T-helper 1 cell treated with Interleukin-12 subunit alpha and Interleukin-12 subunit beta and Interleukin-4 antibody, amounts not matched to agents 30 ng/mL and 1 ng/mL, for 36 hours (primary cell): ENCODE data around the gene KNOP1. TPM values are rescaled to one million over a fixed set of nuclear protein-coding genes. Genes with fewer than 3 reads are reported as not detected.

Source experiments
- intact Hi-C: fragments of 100-400 bp; cut with micrococcal nuclease; formaldehyde crosslinking; loops from one replicate; pipeline ENCODE4 v1.15.1; 2024
- total RNA-seq: library from RNA; stranded (reverse); gene quantifications from 2 replicates; pipeline ENCODE4 v1.2.3, GENCODE V29; 2022

Gene KNOP1
- total RNA-seq, 1 donor from 2014 or later: 21.8 TPM

DNA sequence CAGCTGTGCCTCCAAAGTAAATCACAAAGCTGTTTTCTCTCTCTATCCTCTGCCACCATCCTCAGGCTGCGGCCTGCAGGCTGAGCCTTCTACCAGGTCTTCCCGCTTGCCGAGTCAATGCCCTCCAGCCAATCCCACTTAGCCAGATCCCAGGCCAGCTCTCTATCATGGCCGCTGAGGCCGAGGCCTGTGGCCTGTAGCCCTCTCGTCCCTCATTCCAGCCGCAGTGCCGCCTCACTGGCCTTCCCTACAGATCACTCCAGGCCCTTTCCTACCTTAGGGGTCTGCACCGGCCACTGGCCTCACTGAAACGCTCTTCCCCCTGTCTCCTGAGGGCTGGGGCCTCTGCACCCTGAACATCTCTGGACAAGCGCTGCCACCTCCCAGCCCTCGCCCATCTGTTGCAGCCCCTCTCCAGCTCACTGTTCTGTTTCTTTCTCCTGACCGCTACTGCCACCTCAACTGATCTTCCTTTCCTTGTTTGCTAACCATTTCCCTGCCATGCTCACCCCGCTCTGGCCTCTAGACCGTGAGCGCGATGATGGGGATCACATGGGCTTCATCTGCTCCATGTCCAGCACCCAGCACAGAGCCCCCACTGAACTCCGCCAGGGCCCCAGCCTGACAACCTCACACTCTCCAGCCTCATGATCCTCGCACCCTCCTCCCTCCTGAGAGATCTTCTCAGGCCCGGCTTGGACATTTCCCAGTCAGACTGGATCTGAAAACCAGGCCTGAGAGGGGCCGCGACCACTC, 8.5 kb downstream of the KNOP1 start:
- intact Hi-C loops: loop anchor here (10.0 kb wide), 1 partner anchor 905 kb away; the partner anchor contains the start of gene ARL6IP1

DNA sequence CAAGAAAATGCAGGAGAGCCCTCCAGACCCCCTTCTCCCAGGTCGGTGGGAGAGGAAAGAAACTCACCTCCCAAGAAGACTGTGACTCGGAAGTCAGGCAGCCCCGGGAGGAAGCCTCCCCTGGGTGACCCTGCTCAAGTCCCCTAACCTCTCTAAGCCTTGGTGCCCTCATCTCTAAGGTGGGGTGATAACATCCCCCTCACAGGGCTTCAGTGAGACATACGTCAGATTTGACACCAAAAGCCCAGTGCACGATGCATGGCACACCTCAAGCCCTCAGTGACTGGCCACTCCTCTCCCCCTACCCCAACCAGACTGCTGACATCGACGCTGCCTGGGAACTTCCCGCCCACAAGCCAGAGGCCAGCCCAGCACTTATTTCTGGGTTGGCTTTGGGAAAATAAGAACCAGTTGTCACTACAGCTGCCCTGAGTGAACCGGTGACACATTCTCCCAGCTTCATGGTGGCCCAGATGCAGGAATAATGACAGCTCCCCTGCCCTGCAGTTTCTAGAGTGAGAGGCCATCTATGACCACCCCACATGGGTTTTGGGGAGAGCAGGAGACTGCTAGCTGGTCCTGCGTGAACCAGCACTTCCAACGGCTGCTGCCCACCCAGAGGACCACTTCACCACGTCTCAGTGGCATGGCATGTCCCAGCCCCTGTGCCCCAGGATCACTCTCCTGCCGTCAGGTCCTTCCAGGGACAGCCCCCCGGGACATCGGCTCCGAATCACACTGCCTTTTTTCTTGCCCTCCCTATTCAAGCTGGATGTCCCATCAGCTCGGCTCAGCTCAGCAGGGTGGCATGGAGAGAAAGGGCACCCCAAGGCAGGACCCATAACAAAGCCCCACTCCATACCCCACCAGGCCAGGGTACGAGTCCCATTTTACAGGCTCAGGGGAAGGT, 9.5 kb downstream of the KNOP1 start:
- intact Hi-C loops: no loop called here

DNA sequence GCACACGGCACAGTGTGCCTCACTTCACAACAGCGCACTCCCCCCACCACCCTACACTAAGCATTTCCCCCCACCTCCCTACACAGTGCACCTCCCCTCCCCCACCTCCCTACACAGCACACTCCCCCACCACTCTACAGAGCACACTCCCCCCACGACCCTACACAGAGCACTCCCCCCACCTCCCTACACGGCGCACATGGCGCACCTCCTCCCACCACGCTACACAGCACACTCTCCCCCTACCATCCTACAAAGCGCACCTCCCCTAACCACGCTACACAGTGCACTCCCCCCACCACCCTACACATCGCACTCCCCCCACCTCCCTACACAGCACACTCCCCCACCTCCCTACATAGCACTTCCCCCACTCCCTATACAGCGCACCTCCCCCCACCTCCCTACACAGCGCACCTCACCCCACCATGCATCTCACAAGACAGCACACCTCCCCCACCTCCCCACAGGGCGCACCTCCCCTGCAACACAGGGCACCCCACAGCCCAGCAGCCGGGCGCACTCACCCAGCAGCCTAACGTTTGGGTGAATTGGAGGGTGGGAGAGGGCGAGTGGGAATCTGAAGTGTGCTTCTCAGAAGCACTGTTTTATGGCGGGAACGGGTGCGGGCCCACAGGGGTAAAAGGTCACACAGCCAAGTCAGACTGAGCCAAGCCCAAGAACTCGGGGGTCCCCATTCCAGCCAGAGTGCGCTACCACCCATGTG, 10.3 kb downstream of the KNOP1 start:
- intact Hi-C loops: no loop called here

DNA sequence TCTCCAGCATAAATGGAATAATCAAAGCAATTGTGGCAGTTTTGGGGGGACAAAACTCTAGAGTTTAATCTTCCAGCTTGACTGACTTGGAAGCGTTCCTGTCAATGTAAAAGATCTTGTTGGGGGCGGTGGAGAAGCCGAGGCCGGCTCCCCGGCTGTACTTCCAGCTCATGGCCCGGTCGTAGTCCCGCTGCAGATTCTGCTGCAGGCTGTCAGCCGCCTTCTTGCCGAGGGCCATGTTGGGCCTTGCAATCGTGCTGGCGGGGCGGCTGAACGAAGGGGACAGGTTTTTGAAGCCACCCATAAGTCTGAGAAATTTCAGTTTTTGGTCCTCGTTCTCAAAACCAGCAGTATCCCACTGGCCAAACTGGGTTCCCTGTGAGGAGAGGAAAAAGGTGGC, 11.2 kb downstream of the KNOP1 start:
- intact Hi-C loops: no loop called here

DNA sequence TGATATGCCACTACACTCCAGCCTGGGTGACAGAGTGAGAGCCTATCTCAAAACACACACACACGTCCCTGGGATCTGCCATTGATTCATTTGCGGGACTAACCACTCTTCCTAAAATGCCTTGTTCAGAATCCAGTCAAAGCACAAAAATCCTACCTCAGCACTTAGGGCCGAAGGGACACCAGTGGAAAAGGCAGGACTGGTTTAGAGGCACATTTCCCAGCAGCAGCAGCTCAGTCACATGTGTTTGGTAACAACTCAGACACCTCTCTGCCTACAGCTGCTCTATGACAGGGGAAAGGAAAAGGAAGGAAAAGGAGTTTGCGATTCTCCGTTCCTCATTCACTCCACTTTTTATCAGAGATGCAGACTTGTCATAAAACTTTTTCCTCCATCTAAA, 12.2 kb downstream of the KNOP1 start:
- intact Hi-C loops: no loop called here

DNA sequence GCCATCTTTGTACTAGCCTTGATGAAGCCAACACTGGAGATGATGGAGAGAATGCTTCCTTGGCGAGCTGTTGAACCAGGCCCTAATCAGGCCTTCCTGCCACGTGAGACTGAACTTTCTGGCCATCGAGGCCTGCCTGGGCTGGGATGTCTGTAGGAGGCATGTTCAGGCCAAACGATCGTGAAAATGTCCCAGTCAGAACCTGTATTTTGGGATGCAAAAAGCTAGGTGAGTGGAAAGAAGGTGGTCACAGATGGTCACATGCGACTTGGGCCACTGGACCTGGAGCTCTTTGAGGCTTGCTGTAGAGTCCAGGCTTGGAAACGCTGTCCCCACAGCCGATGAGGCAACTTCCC, 12.9 kb downstream of the KNOP1 start:
- intact Hi-C loops: no loop called here

DNA sequence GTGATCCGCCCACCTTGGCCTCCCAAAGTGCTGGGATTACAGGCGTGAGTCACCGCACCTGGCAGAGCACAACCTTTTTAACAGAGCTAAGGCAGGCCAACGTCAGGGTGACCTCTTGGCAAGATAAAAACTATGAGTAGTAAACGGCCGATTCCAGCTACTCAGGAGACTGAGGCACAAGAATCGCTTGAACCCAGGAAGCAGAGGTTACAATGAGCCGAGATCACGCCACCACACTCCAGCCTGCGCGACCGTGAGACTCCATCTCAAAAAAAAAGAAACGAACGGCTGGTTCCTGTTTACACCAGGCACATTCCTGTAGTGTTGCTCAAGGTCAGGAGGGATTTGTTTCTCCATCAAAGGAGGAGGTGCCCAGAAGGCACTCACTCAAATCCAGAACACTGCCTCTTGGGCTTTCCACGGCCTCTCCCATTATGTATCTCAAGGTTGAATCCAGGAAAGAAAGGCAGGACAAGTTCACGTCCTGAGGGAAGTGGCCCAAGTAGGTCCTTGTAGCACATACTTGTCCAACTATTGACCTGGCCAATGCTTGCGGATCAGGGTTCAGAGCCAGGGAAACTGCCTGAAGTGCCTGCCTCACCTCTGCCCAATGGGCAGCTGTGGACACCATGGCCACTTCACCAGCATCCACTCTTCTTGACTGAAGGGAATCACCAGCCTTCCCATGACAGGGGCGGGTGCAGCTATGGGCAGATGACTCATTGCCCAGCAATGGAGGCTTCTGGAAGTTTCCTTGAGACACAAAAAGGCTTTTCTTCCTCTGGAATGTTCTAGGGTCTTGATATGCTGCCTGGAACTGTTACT, 13.5 kb downstream of the KNOP1 start:
- intact Hi-C loops: no loop called here

DNA sequence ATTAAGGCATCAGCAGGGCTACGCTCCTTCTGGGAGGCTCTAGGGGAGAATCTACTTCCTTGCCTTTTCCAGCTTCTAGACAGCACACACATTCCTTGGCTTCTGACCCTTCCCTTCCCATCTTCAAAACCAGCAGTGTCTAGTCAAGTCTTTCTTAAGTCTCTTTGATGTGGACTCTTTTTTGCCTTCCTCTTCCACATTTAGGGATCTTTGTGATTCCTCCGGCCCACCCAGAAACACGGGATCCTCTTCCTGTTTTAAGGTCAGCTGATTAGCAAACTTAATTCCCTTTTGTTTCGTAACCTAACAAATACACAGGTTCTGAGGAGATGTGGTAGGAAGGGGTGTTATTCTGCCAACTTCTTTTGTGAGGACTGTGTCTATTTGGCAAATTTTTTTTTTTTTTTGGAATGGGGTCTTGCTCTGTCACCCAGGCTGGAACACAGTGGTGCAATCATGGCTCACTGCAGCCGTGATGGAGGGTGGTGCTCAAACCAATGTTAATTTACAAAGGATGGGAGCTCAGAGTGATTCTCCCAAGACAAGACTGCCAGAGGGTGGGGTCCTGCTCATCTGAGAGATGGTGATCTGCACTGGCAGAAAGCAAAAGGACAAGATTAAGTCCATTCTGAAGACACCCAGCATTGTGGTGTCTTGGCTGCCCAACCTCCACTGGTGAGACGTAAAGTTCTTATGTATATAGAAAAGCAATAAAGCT, 14.7 kb downstream of the KNOP1 start:
- intact Hi-C loops: no loop called here

DNA sequence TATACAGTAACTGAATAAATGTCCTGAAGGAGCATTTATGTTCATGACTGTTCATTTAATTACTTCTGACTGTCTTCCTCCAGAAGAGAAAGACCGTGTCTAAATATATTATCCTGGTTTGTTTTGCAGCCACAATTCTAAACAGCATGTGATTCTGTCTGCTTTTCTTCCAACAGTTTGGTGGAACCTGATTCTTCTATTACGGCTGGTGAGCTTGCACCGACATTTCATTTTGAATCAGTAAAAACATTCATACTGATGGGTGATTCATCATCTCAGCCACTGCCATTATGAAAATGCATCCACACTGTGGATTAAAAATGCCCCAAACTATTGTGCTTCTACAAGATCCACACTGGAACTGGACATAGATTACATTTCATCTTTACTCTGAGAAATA, 16.9 kb downstream of the KNOP1 start:
- intact Hi-C loops: no loop called here

DNA sequence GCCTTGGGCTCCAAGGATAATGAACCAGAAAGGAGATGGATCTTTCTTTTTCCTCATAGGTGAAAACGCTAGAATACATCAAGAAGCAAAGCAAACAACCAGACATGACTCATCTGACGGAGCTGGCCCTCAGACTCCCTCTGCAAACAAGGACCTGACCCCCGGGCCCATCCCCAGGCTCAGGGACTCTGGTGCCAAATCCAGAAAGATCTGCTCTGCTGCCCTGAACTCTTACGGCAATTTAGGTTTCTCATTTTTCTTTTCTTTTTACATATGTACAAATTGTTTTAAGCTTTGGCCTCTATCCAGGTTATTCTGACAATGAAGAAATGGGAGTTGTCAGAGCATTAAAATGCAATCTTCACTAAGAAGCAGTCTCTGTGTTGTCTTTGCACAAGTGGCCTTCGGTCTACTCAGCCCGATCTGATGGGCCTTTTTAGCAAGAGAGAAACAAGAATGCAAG, 17.7 kb downstream of the KNOP1 start:
- intact Hi-C loops: no loop called here

DNA sequence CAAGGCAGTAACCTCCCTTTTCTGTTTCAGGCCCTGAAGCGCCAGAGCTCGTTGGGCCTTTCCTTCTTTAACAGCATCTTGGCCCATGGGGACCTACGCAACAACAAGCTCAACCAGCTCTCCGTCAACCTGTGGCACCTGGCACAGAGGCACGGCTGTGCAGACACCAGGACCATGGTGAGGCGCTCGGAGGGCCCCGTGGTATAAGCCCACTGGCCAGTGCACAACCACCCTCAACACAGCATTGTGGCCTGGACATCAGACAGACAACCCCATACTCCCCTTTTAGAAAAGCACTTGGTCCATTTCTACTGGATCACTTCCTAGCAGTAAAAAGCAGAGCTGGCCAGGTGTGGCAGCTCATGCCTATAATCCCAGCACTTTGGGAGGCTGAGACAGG, 18.6 kb downstream of the KNOP1 start:
- intact Hi-C loops: no loop called here

DNA sequence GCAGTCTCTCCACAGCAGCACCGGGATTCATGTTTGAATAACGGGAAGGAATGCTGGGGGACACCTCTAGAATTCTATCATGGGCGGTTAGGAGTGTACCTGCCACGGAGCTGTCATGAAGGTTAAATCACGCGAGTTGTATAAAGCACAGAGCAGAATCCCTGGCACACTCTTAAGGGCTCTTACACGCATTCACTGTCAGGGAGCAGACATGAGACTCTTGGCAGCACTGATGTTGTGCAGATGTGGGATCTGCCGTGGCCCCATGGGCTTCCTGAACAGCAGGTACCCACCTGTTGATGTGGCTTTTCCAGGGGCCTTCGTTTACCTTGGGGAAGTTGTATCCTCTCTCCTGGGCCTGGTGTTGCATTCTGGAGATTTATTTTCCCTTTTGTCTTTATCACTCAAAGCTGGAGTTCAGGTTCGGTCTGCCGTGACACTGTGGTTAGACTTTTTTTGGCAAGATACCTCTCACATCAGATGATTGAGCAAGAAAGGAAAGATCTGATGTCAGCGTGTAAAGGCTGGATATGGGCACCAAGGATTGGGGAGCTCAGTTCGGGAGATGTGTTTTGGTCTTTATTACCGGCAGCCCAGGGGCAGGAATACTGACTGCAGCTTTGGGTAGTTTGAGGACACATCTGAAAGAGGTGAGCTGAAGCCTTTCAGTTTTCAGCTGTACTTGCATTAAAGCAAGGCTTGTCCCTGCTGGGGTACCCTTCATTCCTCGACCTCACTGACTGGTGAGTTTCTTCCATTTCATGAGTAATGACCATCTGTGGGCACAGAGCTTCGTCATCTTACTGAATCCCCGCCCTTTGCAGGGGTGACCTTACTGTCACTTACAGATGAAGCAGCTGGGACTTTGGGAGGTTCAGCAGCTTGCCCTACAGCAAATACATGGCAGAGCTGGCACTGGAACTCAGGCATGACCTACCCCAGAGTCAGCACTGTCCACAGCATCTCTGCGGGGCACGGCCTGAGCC, 19.3 kb downstream of the KNOP1 start:
- intact Hi-C loops: no loop called here

DNA sequence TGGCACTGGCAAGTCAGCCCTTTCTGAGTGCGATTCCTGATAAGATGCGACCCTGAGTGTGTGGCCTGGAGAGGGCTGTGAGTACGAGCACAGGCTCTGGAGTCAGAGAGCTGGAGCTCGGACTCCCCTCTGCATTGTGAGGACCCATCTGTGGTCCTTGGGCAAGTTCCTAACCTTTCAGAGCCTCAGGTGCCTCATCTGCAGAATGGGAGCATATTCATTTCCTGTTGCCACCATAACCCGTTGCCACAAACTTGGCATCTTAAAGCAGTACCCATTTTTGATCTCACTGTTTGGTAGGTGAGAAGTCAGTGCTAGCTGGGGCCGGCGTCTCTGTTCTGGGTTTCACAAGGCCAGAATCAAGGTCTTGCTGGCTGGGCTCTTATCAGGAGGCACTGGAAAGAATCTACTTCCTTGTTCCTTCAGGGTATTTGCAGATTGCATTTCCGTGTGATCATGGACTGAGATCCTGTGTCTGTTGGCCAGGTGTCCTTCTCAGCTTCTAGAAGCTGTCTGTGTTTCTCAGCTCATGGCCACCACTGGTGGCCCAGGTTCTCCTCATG, 20.2 kb downstream of the KNOP1 start:
- intact Hi-C loops: no loop called here

DNA sequence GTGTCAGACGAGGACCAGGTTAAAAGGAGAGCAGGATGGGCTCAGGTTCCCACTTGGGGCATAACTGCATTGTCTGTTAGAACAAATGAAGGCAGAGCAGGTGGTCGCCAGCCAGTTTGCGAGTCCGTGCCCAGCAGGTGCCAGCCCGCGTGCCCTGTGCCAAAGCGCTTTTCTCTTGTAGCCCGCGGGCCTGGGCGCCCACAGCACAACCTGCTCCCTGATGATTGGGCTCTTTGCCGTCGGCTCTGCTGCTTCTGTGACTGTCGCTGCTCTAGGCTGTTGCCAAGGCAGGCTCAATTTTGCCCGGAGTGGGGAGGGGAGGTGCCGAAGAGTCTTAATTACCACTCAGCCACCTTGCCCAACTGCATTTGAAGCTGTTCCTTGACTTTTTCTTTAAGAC, 21.1 kb downstream of the KNOP1 start:
- intact Hi-C loops: no loop called here

DNA sequence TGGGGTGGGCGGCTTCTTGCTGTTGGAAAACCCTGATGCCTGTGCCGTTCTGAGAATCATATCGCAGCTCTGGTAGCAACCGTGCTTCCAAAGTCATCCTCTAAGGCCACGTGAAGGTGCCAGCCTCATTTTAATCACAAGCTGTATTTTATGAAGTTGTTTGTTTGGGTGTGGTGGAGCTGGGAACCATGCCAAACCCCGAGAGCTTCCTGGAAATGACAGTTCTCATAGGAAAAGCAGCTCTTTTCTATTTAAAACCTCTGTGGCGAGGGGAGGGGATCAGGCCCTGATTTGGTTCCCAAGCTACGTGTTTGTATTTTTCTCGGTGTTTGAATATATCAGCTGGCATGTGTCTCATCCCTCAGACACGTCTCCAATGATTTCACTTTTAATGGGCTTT, 21.7 kb downstream of the KNOP1 start:
- intact Hi-C loops: no loop called here

DNA sequence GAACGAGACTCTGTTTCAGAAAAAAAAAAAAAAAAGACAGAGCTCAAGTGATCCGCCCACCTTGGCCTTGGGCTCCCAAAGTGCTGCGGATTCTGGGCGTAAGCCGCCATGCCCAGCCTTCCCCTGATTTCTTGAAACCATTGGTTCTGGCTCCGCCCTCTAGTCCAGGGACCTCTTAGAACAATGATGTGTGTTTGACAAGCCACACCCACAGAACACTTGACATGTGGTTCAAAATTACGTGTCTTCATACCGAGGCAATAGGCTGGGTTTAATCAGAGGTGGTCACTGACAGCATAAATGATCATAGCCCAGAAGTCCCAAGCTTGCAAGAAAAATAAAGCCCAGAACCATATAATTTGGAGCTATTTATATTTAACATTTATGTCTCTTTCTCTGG, 23.0 kb downstream of the KNOP1 start:
- intact Hi-C loops: no loop called here

DNA sequence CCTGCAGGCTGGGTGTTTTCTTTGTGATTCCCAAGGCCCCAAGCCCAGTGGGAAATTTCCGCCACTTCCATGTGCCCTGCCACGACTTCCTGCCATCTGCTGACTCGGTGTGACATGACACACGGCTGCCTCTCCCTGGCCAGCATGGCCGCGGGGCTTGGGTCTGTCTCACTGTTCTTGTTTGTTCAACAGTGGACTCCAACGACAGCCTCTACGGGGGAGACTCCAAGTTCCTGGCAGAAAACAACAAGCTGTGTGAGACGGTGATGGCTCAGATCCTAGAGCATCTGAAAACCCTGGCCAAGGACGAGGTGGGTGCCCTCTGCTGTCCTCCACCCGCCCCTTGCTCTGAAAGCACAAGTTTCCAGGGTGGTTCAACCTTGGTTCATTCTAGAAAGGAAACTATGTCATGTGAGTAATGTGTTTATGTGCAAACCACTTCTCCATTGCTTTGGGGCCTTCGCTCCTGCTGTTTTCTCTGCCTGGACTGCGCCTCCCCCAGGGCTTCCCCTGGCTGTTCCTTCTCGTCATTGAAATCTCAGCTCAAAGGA, 26.8 kb downstream of the KNOP1 start:
- intact Hi-C loops: no loop called here

DNA sequence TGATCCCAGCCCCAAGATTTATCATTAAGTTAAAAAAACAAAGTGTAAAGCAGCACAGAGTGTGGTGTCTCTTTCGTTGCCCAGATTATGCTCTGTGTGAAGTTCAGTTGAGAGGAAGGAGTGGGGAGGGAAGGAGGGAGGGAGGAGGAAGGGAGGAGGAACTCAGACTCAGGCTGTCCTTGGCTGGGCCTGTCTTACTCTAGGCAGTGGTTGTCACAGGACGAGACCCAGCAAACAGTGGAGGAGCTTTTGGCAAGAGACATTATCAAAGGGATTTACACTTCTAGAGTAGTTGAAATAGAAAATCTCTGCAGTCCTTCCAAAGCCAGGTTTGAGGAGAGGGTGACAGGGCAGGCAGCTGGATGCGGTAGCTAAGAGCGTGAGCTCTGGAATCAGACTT, 27.8 kb downstream of the KNOP1 start:
- intact Hi-C loops: no loop called here

DNA sequence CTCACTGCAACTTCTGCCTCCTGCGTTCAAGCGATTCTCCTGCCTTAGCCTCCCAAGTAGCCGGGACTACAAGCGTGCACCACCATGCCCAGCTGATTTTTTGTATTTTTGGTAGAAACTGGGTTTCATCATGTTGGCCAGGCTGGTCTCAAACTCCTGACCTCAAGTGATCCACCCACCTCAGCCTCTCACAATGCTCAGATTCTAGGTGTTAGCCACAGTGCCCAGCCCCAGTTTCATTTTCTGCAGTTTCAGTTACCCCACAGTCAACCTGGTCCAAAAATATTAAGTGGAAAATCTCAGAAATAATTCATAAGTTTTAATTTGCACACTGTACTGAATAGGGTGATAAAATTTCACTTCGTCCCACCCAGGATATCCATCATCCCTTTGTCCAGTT, 28.7 kb downstream of the KNOP1 start:
- intact Hi-C loops: no loop called here
